ENCODE results near the gene MTMR2. TPM values are rescaled to one million over a fixed set of nuclear protein-coding genes. Genes with fewer than 3 reads are reported as not detected.

The MTMR2 gene
- total RNA-seq, 4 donors from 2014 or later = 4.0 to 5.3 (median 4.5) TPM

- Histone ChIP-seq H3K4me1 (peaks cover 11 to 32% of the 10 kb centered on the region in 2 donors), H3K27ac (no peak overlapping the region), H3K9me3 (no peaks in the 10 kb centered on the region), H3K4me3 (no peak overlapping the region), H3K36me3 (no peaks in the 10 kb centered on the region), H3K27me3 (no peaks in the 10 kb centered on the region)
- DNase-seq (no peak), ATAC-seq (no peak)
- no peak for TF ChIP-seq POLR2A (IDR thresholded peaks at IDR 0.05)
- no peak for TF ChIP-seq CTCF (IDR thresholded peaks at IDR 0.05 in 4 of 5, conservative IDR thresholded peaks at IDR 0.05 in 1 of 5)
- in situ Hi-C loops (cut with MboI; ENCODE audit: low sequenced_read_pairs in 4 of 4) (no loop called here), intact Hi-C loops (cut with DNase I; ENCODE audit: low total_unique reads) (no loop called here)
Observed at GRCh38 chr11:95910638-95911368, 13.1 kb downstream of the MTMR2 start.

GRCh38 chr11:95908826-95909225, 15.1 kb downstream of the MTMR2 start:
- H3K4me1 ChIP-seq = peaks cover 0 to 22% of the 10 kb centered on the region in 2 donors
- TF ChIP-seq POLR2A (IDR thresholded peaks at IDR 0.05) (no peak), CTCF (IDR thresholded peaks at IDR 0.05 in 4 of 5, conservative IDR thresholded peaks at IDR 0.05 in 1 of 5) (no peak)
- ATAC-seq (no peak), DNase-seq (no peak)
- no peak overlapping the region for H3K27ac ChIP-seq
- in situ Hi-C loops (cut with MboI; ENCODE audit: low sequenced_read_pairs in 4 of 4) = no loop called here
- H3K36me3 ChIP-seq = no peaks in the 10 kb centered on the region
- H3K9me3 ChIP-seq = no peaks in the 10 kb centered on the region
- no peak overlapping the region for H3K4me3 ChIP-seq
- H3K27me3 ChIP-seq = no peaks in the 10 kb centered on the region
- intact Hi-C loops (cut with DNase I; ENCODE audit: low total_unique reads) = no loop called here

GRCh38 chr11:95907476-95907875, 16.4 kb downstream of the MTMR2 start:
- peaks cover 0 to 17% of the 10 kb centered on the region in 2 donors for H3K4me1 ChIP-seq
- H3K36me3 ChIP-seq = no peaks in the 10 kb centered on the region
- H3K27me3 ChIP-seq = no peaks in the 10 kb centered on the region
- no peak for DNase-seq
- in situ Hi-C loops (cut with MboI; ENCODE audit: low sequenced_read_pairs in 4 of 4) = no loop called here
- no peak for ATAC-seq
- intact Hi-C loops (cut with DNase I; ENCODE audit: low total_unique reads) = no loop called here
- no peak for TF ChIP-seq CTCF (IDR thresholded peaks at IDR 0.05 in 4 of 5, conservative IDR thresholded peaks at IDR 0.05 in 1 of 5)
- TF ChIP-seq POLR2A (IDR thresholded peaks at IDR 0.05) = no peak
- no peaks in the 10 kb centered on the region for H3K9me3 ChIP-seq
- no peak overlapping the region for H3K4me3 ChIP-seq
- no peak overlapping the region for H3K27ac ChIP-seq

- peaks cover 4 to 20% of the 10 kb centered on the region in 2 donors for H3K4me1 ChIP-seq
- no peak for ATAC-seq
- in situ Hi-C loops (cut with MboI; ENCODE audit: low sequenced_read_pairs in 4 of 4) (no loop called here), intact Hi-C loops (cut with DNase I; ENCODE audit: low total_unique reads) (no loop called here)
- no peak overlapping the region for H3K27ac ChIP-seq
- no peak overlapping the region for H3K4me3 ChIP-seq
- TF ChIP-seq POLR2A (IDR thresholded peaks at IDR 0.05) (no peak), CTCF (IDR thresholded peaks at IDR 0.05 in 4 of 5, conservative IDR thresholded peaks at IDR 0.05 in 1 of 5) (no peak)
- DNase-seq = no peak
- H3K9me3 ChIP-seq = no peaks in the 10 kb centered on the region
- H3K27me3 ChIP-seq = no peaks in the 10 kb centered on the region
- no peaks in the 10 kb centered on the region for H3K36me3 ChIP-seq
Observed at GRCh38 chr11:95904009-95904650, 19.8 kb downstream of the MTMR2 start.
